Effector memory CD8-positive, alpha-beta T cell (primary cell): ENCODE results near the gene IPO4.
"Not testable (repeated sequence)": the region's sequence is repeated elsewhere in the genome, so short reads cannot be mapped to it uniquely, and the experiment has no call there.

ENCODE experiments used
- ATAC-seq: fragments of 150-1000 bp; cut with Tn5 transposase; replicated peaks from 2 replicates; pipeline ENCODE4 v1.10.0; 2021; ENCODE audit warnings: mild to moderate bottlenecking, moderate library complexity
- DNase-seq, 3 experiments: peaks; one replicate each; pipeline ENCODE4 v3.0.0; 2021
- H3K27ac Mint-ChIP-seq, 2 donors: one replicate each; pipeline ENCODE4 v1.8.0; 2022; ENCODE audit warnings: mild to moderate bottlenecking in 2 of 2, mixed read lengths in 2 of 2, moderate library complexity in 2 of 2
- H3K27me3 Mint-ChIP-seq, 2 donors: one replicate each; pipeline ENCODE4 v1.8.0; 2022; ENCODE audit warnings: mixed read lengths in 2 of 2
- H3K36me3 Mint-ChIP-seq: one replicate; pipeline ENCODE4 v1.8.0; 2022; ENCODE audit warnings: mild to moderate bottlenecking, moderate library complexity, mixed read lengths; ENCODE audit not compliant: insufficient read depth
- H3K4me1 Mint-ChIP-seq, 2 donors: one replicate each; pipeline ENCODE4 v1.8.0; 2022; ENCODE audit warnings: low read depth in 2 of 2, mixed read lengths in 2 of 2
- H3K4me3 Mint-ChIP-seq, 2 donors: one replicate each; pipeline ENCODE4 v1.8.0; 2022; ENCODE audit warnings: mild to moderate bottlenecking in 2 of 2, mixed read lengths in 2 of 2, moderate library complexity in 2 of 2
- H3K9me3 Mint-ChIP-seq, 2 donors: one replicate each; pipeline ENCODE4 v1.8.0; 2022; ENCODE audit warnings: mixed read lengths in 2 of 2

IPO4 gene

GRCh38 chr14:24211311-24211710 is 22.7 kb upstream of the IPO4 start:
- peaks cover 75% of the 10 kb centered on the region for H3K36me3 Mint-ChIP-seq
- H3K27me3 Mint-ChIP-seq: no peaks in the 10 kb centered on the region
- ATAC-seq (no peak), DNase-seq (no peak)
- peak overlapping the region in 1 of 2 donors; percentile 97 for H3K27ac Mint-ChIP-seq
- H3K9me3 Mint-ChIP-seq: no peaks in the 10 kb centered on the region
- H3K4me1 Mint-ChIP-seq: peaks cover 50 to 53% of the 10 kb centered on the region in 2 donors
- H3K4me3 Mint-ChIP-seq: peak overlapping the region in 1 of 2 donors; percentile 88

DNA sequence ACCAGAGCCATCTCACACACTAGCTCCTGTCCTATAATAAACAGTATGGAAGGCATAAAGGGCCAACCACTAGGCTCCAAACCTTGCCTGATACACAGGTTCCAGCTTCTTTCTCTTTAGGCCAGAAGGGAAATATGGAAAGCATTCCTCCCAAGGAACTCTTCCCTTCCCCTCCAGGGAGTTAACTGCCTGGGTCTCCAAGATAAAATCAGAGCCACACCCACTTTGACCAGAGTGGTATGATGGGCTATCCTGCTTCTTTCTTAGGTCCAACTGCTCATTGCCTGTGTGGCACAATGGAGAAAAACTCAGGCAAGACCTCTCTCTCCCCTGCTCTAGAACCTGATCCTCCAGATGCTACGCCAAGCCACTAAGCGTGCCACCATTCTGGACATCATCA is 19.0 kb upstream of the IPO4 start:
- Mint-ChIP-seq H3K27ac (peak overlapping the region; percentile 93 to 95), H3K27me3 (no peaks in the 10 kb centered on the region), H3K4me3 (no peak overlapping the region), H3K9me3 (peaks cover 2 to 5% of the 10 kb centered on the region in 2 donors), H3K36me3 (peaks cover 67% of the 10 kb centered on the region), H3K4me1 (peaks cover 33 to 40% of the 10 kb centered on the region in 2 donors)
- DNase-seq: no peak
- ATAC-seq: no peak

- Mint-ChIP-seq H3K36me3 (peaks cover 62% of the 10 kb centered on the region), H3K27me3 (no peaks in the 10 kb centered on the region), H3K4me1 (peaks cover 32 to 36% of the 10 kb centered on the region in 2 donors), H3K9me3 (peaks cover 2 to 5% of the 10 kb centered on the region in 2 donors), H3K27ac (peak overlapping the region; percentile 93 to 95), H3K4me3 (peak overlapping the region; percentile 22 to 46)
- ATAC-seq: peak; percentile 91
- peak in 2 of 3 experiments; percentile 20 to 23 for DNase-seq
These were observed 18.5 kb upstream of the IPO4 start for GRCh38 chr14:24207104-24207551.

DNA sequence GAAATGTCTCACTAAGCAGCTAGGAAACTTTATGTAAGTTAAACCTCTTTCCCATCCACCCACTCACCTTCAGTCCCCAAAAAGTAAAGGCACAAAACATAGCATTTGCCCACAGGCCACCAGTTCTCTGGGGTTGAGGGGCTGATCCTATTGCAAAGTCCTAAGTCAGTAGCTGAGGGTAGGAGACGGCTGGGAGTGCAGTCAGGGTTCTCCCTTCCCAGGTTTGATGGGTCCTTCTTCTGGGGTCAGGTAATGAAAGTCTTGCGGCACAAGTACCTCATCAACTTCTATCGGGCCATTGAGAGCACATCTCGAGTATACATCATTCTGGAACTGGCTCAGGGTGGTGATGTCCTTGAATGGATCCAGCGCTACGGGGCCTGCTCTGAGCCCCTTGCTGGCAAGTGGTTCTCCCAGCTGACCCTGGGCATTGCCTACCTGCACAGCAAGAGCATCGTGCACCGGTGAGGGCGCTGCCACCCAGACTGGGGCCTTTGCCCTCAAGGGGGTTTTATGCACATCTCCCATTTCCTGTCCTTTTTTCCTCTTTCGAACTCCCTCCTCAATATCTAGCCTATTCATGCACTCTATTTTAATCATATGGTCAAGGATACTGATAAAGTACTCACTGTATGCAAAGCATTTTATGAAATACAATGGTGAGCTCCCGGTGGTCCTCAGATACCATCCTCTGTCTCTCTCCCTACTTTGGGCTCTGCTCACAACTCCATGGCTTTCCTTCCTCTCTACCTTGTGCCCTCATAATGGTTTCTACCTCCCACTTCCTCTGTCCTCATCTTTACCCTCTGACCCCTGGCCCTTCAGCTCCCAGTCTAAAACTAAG is 17.9 kb upstream of the IPO4 start:
- Mint-ChIP-seq H3K4me3 (peak overlapping the region in 1 of 2 donors; percentile 46), H3K36me3 (peaks cover 60% of the 10 kb centered on the region), H3K27ac (peak overlapping the region; percentile 93 to 95), H3K9me3 (peaks cover 2 to 5% of the 10 kb centered on the region in 2 donors), H3K4me1 (peaks cover 29 to 33% of the 10 kb centered on the region in 2 donors), H3K27me3 (no peaks in the 10 kb centered on the region)
- ATAC-seq (no peak), DNase-seq (no peak)

DNA sequence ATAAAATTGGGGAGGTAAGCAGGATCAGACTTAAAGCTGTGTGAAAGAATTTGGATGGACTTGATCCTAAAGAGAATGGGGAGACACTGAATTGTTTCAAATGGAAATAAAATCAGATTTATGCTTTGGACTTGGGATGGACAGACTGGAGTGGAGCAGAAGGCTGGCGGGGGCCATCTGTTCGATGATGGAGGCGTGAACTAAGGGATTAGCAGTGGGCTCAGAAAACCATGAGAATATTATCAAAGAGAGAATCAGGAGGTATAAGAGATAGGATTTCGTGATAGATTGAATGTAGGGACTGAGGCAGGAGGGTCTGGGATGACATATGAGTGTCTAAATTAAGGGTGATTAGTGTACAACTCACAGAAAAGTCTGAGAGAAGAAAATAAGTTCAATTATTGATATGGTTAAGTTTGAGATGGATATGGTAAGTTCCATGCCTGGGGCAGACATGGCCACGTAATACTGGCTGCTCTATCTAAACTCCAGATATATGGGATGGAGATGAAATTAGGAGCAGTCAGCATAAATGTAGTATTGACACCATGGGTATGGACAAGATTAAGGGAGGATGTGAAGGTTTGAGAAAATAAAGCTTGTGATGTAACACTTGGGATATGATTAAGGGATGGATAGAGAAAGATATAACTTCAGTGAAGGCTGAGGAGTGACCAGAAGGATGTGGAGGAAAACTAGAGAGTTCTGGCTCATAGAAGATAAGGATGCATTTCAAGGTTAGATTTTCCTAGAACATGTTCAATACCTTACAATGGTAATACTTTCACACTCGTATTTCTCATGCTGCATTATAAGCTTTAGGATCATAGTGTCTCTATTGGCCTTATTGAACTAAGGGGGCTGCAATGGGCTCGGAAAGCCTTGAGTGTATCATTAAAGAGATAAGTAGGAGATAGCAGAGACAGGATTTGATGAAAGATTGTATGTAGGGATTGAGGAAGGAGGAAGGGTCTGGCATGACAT is 15.8 kb upstream of the IPO4 start:
- DNase-seq: no peak
- no peak for ATAC-seq
- Mint-ChIP-seq H3K27me3 (no peaks in the 10 kb centered on the region), H3K9me3 (peaks cover 2 to 5% of the 10 kb centered on the region in 2 donors), H3K36me3 (peaks cover 49% of the 10 kb centered on the region), H3K4me3 (no peak overlapping the region), H3K27ac (no peak overlapping the region), H3K4me1 (peaks cover 21 to 26% of the 10 kb centered on the region in 2 donors)

DNA sequence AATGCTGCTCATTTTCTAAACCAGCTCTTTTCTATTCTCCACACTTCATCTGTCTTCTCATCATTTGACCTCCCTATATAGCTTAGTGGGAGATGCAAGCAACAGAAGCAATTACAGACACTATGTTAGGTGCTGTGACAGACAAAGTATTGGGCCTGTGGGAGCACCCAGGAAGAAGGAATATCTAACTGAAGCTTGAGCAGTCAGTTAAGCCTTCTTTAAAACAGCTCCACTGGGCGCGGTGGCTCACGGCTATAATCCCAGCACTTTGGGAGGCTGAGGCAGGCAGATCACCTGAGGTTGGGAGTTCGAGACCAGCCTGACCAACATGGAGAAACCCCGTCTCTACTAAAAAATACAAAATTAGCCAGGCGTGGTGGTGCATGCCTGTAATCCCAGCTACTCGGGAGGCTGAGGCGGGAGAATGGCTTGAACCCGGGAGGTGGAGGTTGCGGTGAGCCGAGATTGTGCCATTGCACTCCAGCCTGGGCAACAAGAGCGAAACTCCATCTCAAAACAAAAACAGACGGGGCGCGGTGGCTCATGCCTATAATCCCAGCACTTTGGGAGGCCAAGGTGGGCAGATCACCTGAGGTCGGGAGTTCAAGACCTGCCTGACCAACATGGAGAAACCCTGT is 14.8 kb upstream of the IPO4 start:
- Mint-ChIP-seq H3K36me3 (peaks cover 45% of the 10 kb centered on the region), H3K4me1 (peaks cover 30 to 36% of the 10 kb centered on the region in 2 donors)
- not testable (repeated sequence) for H3K27me3 Mint-ChIP-seq, H3K27ac Mint-ChIP-seq, H3K4me3 Mint-ChIP-seq, ATAC-seq, DNase-seq, H3K9me3 Mint-ChIP-seq

- not testable (repeated sequence) for H3K27me3 Mint-ChIP-seq, DNase-seq, ATAC-seq, H3K9me3 Mint-ChIP-seq, H3K4me3 Mint-ChIP-seq, H3K27ac Mint-ChIP-seq
- H3K4me1 Mint-ChIP-seq: peaks cover 26 to 32% of the 10 kb centered on the region in 2 donors
- H3K36me3 Mint-ChIP-seq: peaks cover 40% of the 10 kb centered on the region
These were observed 13.9 kb upstream of the IPO4 start for GRCh38 chr14:24202538-24202937.

DNA sequence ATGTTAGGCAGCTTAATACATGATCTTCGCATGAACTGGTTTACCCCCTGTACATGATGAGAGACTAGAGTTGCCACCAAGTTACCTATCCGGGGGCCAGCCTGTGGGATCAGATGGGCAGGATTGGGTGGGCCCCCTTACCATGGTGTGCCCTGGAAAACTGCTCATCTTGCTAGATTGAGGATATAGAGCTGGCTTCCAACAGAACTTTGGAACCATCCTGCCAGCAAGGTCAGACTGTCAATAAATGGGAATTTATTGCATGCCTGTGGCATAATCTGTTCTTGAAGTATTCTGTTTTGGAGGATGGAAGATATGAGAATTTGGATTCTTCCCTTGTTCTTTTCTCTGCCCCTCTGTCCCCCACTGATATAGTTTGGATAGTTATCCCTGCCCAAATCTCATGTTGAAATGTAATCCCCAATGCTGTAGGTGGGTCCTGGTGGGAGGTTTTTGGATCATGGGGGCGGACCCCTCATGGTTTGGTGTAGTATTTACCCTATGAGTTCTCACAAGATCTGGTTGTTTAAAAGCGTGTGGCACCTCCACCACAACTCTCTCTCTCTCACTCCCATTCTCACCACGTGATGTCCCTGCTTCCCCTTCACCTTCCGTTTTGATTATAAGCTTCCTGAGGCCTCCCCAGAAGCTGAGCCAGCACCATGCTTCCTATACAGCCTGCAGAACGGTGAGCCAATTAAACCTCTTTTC is 10.4 kb upstream of the IPO4 start:
- Mint-ChIP-seq H3K36me3 (peaks cover 48% of the 10 kb centered on the region), H3K27me3 (no peaks in the 10 kb centered on the region), H3K9me3 (peaks cover 2 to 5% of the 10 kb centered on the region in 2 donors), H3K4me1 (peaks cover 33 to 35% of the 10 kb centered on the region in 2 donors), H3K4me3 (no peak overlapping the region), H3K27ac (peak overlapping the region; percentile 68 to 73)
- ATAC-seq (no peak), DNase-seq (no peak)

- no peaks in the 10 kb centered on the region for H3K9me3 Mint-ChIP-seq
- ATAC-seq: no peak
- no peak for DNase-seq
- peaks cover 30 to 36% of the 10 kb centered on the region in 2 donors for H3K4me1 Mint-ChIP-seq
- H3K27ac Mint-ChIP-seq: peak overlapping the region; percentile 99 to 100
- H3K4me3 Mint-ChIP-seq: peak overlapping the region; percentile 92 to 93
- no peaks in the 10 kb centered on the region for H3K27me3 Mint-ChIP-seq
- peaks cover 50% of the 10 kb centered on the region for H3K36me3 Mint-ChIP-seq
These were observed 8.4 kb upstream of the IPO4 start for GRCh38 chr14:24197056-24197450.

DNA sequence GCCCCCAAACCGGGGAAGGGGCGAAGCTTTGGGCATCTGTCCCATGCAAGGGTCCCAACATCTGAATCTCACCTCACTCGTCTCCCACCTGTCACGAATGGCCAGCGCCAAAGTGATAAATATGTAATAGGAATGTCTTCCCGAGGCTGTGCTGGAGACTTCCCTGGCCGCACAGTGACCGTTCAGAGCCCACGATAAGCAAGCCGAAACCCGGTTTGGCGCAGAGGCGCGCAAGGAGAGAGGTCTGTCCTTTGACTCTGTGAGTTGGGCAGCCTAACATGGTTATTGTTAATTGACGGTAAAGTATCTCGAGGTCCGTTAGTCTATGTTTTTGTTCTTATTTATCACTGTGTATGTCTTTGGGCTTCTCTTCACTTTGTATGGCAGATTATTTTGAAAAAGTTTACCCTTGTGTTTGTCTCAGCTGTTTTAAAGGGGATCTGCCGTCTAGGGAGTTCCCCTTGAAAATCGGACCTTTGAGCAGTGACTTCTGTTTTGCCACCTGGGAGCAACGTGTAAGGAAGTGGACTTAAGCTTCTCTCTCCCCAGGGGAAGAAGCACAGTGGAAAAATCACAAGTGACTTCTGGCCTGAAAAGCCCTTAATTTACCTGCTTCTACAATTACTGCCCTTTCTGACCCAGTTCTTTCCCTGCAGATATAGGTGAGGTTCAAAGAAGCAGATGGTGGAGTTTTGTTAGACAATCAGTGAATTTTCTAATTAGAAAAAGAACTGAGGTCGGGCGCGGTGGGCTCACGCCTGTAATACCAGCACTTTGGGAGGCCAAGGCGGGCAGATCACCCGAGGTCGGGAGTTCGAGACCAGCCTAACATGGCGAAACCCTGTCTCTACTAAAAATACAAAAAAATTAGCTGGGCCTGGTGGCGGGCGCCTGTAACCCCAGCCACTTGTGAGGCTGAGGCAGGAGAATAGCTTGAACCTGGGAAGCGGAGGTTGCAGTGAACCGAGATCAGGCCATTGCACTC is 7.7 kb upstream of the IPO4 start:
- Mint-ChIP-seq H3K36me3 (peaks cover 55% of the 10 kb centered on the region), H3K27me3 (no peaks in the 10 kb centered on the region), H3K27ac (peak overlapping the region; percentile 99 to 100), H3K4me1 (peaks cover 30 to 37% of the 10 kb centered on the region in 2 donors), H3K9me3 (no peaks in the 10 kb centered on the region), H3K4me3 (peak overlapping the region; percentile 92 to 93)
- no peak for DNase-seq
- ATAC-seq: no peak

- DNase-seq: peak; percentile 92 to 96 (median 96)
- ATAC-seq: peak; percentile 84
- Mint-ChIP-seq H3K4me1 (peaks cover 30 to 37% of the 10 kb centered on the region in 2 donors), H3K9me3 (no peaks in the 10 kb centered on the region), H3K4me3 (peak within 1 kb of the TSS; percentile 92 to 93), H3K27me3 (no peaks in the 10 kb centered on the region), H3K36me3 (peaks cover 57% of the 10 kb centered on the region), H3K27ac (peak within 1 kb of the TSS; percentile 99 to 100)
These were observed 6.8 kb upstream of the IPO4 start, which contains the start of gene TM9SF1 for GRCh38 chr14:24195186-24196070. Gene TM9SF1 (minus strand): TSS chr14:24195441. CDS start chr14:24195019, 422 bp downstream.
